ENCODE results near the gene NXN.

The NXN gene

GRCh38 chr17:917391-917811 is 62.2 kb downstream of the NXN start:
- peak overlapping the region; percentile 34 for H3K4me3 ChIP-seq (ENCODE audit: low read depth, low read length)
- TF ChIP-seq CTCF (IDR thresholded peaks at IDR 0.05; ENCODE audit: insufficient read depth, low read length, missing control alignments), result no peak
- CTCF ChIA-PET, result interaction anchor here (1.2 to 1.5 kb wide), 4 partner anchors 8 to 34 kb away, joined by 3 to 6 read pairs (median 3); no protein-coding TSS in a partner anchor
- POLR2A ChIA-PET, result interaction anchor here (0.8 to 1.5 kb wide), 3 partner anchors 10 to 46 kb away, joined by 3 to 4 read pairs (median 4); no protein-coding TSS in a partner anchor
- no peak for DNase-seq (ENCODE audit: low read depth, low spot score)

GRCh38 chr17:916315-916714 is 63.3 kb downstream of the NXN start:
- DNase-seq (ENCODE audit: low read depth, low spot score), result no peak
- H3K4me3 ChIP-seq (ENCODE audit: low read depth, low read length), result no peak overlapping the region
- CTCF ChIA-PET, result interaction anchor here (0.7 to 1.5 kb wide), 4 partner anchors 9 to 135 kb away, joined by 3 read pairs; no protein-coding TSS in a partner anchor
- no peak for TF ChIP-seq CTCF (IDR thresholded peaks at IDR 0.05; ENCODE audit: insufficient read depth, low read length, missing control alignments)
- POLR2A ChIA-PET, result interaction anchor here (1.5 kb wide), 1 partner anchor 11 kb away, joined by 4 read pairs; no protein-coding TSS in a partner anchor

GRCh38 chr17:915538-916201 is 63.9 kb downstream of the NXN start:
- TF ChIP-seq CTCF (IDR thresholded peaks at IDR 0.05; ENCODE audit: insufficient read depth, low read length, missing control alignments), result no peak
- DNase-seq (ENCODE audit: low read depth, low spot score), result no peak
- no peak overlapping the region for H3K4me3 ChIP-seq (ENCODE audit: low read depth, low read length)
- POLR2A ChIA-PET, result no interaction called here
- CTCF ChIA-PET, result interaction anchor here (1.0 kb wide), 1 partner anchor 13 kb away, joined by 3 read pairs; no protein-coding TSS in a partner anchor

GRCh38 chr17:914561-914960 is 65.0 kb downstream of the NXN start:
- no peak overlapping the region for H3K4me3 ChIP-seq (ENCODE audit: low read depth, low read length)
- no peak for TF ChIP-seq CTCF (IDR thresholded peaks at IDR 0.05; ENCODE audit: insufficient read depth, low read length, missing control alignments)
- CTCF ChIA-PET, result no interaction called here
- no peak for DNase-seq (ENCODE audit: low read depth, low spot score)
- POLR2A ChIA-PET, result no interaction called here

- no peak for DNase-seq (ENCODE audit: low read depth, low spot score)
- no peak for TF ChIP-seq CTCF (IDR thresholded peaks at IDR 0.05; ENCODE audit: insufficient read depth, low read length, missing control alignments)
- ChIA-PET CTCF (no interaction called here), POLR2A (no interaction called here)
- no peak overlapping the region for H3K4me3 ChIP-seq (ENCODE audit: low read depth, low read length)
Measured at GRCh38 chr17:913207-913606, 66.4 kb downstream of the NXN start.

GRCh38 chr17:909642-910323 is 69.8 kb downstream of the NXN start:
- CTCF ChIA-PET, result interaction anchor here (1.1 to 1.4 kb wide), 2 partner anchors 13 to 70 kb away, joined by 3 to 5 read pairs; partner anchors contain the start of gene NXN
- POLR2A ChIA-PET, result interaction anchor here (1.3 kb wide), 1 partner anchor 18 kb away, joined by 4 read pairs; no protein-coding TSS in a partner anchor
- TF ChIP-seq CTCF (IDR thresholded peaks at IDR 0.05; ENCODE audit: insufficient read depth, low read length, missing control alignments), result no peak
- no peak overlapping the region; the same call in 1 of the 2 replicates for H3K4me3 ChIP-seq (ENCODE audit: low read depth, low read length)
- no peak for DNase-seq (ENCODE audit: low read depth, low spot score)
